Osteocyte (in vitro differentiated cells): Measurements from ENCODE around the gene MYADML2. TPM values are rescaled to one million over a fixed set of nuclear protein-coding genes. Genes with fewer than 3 reads are reported as not detected.

ENCODE experiments used
- DNase-seq: peaks from one replicate; pipeline ENCODE4 v3.0.0; 2021; ENCODE audit warnings: mixed read lengths; ENCODE audit not compliant: unreplicated experiment; ENCODE audit errors: extremely low spot score
- H3K27ac Mint-ChIP-seq: one replicate; pipeline ENCODE4 v1.8.0; 2021; ENCODE audit warnings: mild to moderate bottlenecking, mixed read lengths; ENCODE audit not compliant: unreplicated experiment
- H3K27me3 Mint-ChIP-seq: one replicate; pipeline ENCODE4 v1.8.0; 2021; ENCODE audit warnings: mixed read lengths; ENCODE audit not compliant: unreplicated experiment
- H3K36me3 Mint-ChIP-seq: one replicate; pipeline ENCODE4 v1.8.0; 2021; ENCODE audit warnings: mixed read lengths; ENCODE audit not compliant: unreplicated experiment
- H3K4me1 Mint-ChIP-seq: one replicate; pipeline ENCODE4 v1.8.0; 2021; ENCODE audit warnings: mixed read lengths; ENCODE audit not compliant: unreplicated experiment
- H3K4me3 Mint-ChIP-seq: one replicate; pipeline ENCODE4 v1.8.0; 2021; ENCODE audit warnings: mild to moderate bottlenecking, moderate library complexity, mixed read lengths; ENCODE audit not compliant: unreplicated experiment
- H3K9me3 Mint-ChIP-seq: one replicate; pipeline ENCODE4 v1.8.0; 2021; ENCODE audit warnings: mixed read lengths; ENCODE audit not compliant: unreplicated experiment
- total RNA-seq: library from RNA; stranded (reverse); gene quantifications from 2 replicates; pipeline ENCODE4 v1.2.1, GENCODE V29; 2021
- TF ChIP-seq, protein P1 (sequence below): fragments of 200-600 bp; sonication (generic); IDR thresholded peaks from 2 replicates; pipeline ENCODE4 v1.5.0; 2021; ENCODE audit warnings: antibody characterized with exemption, mild to moderate bottlenecking, moderate library complexity

MYADML2 gene
- total RNA-seq, 1 donor from 2014 or later: not detected

GRCh38 chr17:81977211-81977808, 30.3 kb upstream of the MYADML2 start, which contains the start of gene ASPSCR1:
TSS of gene ASPSCR1 (plus strand) at chr17:81977629. CDS start at chr17:81977647, 18 bp downstream.
- Mint-ChIP-seq H3K27ac (peak within 1 kb of the TSS; percentile 91), H3K9me3 (no peaks in the 10 kb centered on the region), H3K27me3 (peaks cover 2% of the 10 kb centered on the region), H3K36me3 (peaks cover 7% of the 10 kb centered on the region), H3K4me3 (peak within 1 kb of the TSS; percentile 87), H3K4me1 (peaks cover 14% of the 10 kb centered on the region)
- TF ChIP-seq, protein P1, sequence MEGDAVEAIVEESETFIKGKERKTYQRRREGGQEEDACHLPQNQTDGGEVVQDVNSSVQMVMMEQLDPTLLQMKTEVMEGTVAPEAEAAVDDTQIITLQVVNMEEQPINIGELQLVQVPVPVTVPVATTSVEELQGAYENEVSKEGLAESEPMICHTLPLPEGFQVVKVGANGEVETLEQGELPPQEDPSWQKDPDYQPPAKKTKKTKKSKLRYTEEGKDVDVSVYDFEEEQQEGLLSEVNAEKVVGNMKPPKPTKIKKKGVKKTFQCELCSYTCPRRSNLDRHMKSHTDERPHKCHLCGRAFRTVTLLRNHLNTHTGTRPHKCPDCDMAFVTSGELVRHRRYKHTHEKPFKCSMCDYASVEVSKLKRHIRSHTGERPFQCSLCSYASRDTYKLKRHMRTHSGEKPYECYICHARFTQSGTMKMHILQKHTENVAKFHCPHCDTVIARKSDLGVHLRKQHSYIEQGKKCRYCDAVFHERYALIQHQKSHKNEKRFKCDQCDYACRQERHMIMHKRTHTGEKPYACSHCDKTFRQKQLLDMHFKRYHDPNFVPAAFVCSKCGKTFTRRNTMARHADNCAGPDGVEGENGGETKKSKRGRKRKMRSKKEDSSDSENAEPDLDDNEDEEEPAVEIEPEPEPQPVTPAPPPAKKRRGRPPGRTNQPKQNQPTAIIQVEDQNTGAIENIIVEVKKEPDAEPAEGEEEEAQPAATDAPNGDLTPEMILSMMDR: no peak
- peak; percentile 98 for DNase-seq

DNA sequence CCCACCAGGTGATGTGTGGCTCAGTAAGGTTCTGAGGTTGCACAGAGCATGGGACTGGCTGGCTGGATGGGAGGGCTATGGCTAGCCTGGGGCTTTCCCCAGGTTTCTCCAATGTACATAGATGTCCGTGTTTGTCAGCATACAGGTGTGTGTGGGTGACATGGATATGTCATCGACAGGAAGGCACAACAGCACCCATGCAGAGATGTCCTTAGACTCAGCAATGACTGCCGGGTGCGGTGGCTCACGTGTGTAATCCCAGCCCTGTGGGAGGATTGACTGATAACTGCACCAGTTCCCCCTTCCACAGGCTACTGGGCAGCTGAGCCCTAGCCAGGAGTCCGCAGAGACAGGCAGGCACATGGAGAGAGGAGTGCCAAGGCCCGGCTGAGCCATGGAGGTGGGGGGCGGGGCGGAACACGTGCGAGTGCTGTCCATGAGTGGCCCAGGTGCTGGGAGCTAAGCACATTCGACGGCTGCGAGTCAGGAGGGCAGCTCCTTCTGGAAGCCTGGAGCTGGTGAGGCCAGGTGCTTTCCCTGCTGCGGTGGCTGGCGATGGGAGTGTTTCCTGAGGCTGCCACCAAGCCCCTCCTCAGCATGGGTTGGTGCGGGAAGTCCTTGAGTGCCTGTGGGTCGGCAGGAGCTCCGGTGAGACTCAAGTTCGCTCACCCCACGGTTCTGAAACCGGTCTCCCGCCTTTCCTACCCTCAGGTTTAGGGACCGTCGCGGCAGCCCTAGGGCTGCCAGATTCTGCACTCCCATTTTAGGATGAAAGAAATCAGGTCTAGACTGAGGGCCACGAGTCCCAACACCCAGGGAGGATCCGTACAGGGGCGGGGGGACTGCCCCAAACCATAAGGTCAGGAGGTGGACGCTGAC, 29.5 kb upstream of the MYADML2 start:
- peaks cover 2% of the 10 kb centered on the region for H3K27me3 Mint-ChIP-seq
- peaks cover 12% of the 10 kb centered on the region for H3K4me1 Mint-ChIP-seq
- H3K27ac Mint-ChIP-seq: peak overlapping the region; percentile 91
- no peaks in the 10 kb centered on the region for H3K9me3 Mint-ChIP-seq
- TF ChIP-seq, protein P1: no peak
- no peak for DNase-seq
- peak overlapping the region; percentile 87 for H3K4me3 Mint-ChIP-seq
- H3K36me3 Mint-ChIP-seq: peaks cover 6% of the 10 kb centered on the region

DNA sequence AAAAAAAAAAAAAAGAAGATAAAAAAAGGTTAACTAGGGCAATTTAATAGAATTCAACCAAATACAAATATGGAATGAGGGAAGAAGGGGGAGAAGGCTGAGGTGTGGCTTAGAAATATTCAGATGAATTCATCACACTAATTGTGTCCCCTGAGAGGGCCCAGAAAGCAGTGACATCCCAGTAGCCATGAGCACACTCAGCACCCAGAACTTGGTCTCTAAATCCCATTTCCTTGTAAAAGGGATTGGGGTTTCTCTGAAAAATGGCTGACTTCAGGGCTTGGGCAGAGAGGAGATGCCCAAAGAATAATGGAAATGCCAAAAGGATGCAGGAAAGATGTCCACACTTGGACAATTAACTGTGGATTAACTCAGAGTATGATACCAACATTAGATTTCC, 26.4 kb upstream of the MYADML2 start:
- no peak overlapping the region for H3K27ac Mint-ChIP-seq
- H3K9me3 Mint-ChIP-seq: no peaks in the 10 kb centered on the region
- H3K36me3 Mint-ChIP-seq: no peaks in the 10 kb centered on the region
- H3K27me3 Mint-ChIP-seq: peaks cover 3% of the 10 kb centered on the region
- no peak for DNase-seq
- no peak overlapping the region for H3K4me3 Mint-ChIP-seq
- TF ChIP-seq, protein P1: no peak
- H3K4me1 Mint-ChIP-seq: peaks cover 2% of the 10 kb centered on the region

DNA sequence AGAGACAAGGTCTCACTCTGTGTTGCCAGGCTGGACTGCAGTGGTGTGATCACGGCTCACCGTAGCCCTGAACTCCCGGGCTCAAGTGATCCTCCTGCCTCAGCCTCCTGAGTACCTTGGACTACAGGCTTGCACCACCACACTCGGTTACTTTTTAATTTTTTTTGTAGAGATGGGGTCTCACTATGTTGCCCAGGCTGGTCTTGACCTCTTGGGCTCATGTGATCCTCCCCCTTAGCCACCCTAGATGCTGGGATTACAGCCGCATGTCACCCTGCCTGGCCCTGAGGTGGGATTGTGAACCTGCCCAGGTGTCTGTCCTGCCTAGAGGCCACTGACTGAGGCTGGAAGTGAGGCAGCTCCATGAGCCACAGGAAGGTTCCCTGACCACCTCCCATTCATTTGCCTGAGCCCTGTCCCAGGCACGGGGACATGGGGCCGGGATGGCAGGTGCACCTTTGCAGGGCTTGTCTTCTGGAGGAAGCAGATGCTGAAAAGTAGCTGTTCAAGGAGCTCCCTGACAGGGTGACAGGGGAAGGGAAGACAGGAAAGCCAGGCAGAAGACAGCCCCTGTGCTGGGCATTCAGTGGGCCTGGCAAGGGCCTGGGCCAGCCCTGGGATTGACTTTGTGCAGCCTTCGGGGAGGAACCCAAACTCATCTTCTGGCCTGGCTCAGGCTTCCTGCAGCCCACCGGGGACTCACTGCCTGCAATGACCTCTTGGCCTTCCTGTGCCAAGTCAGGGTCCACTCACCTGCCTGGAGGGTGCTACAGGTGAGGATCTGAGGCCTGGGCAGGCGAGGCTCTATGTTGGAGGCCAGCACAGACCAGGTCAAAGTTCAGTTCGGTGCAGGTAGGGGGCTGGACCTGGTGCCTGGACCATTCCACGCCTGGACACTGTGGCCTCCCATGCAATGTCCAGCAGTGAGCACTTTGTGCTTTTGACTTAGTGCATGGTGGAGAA, 22.1 kb upstream of the MYADML2 start:
- no peak for DNase-seq
- Mint-ChIP-seq H3K9me3 (no peaks in the 10 kb centered on the region), H3K4me3 (no peak overlapping the region), H3K27me3 (peaks cover 5% of the 10 kb centered on the region), H3K36me3 (no peaks in the 10 kb centered on the region), H3K4me1 (peaks cover 3% of the 10 kb centered on the region), H3K27ac (no peak overlapping the region)
- TF ChIP-seq, protein P1: no peak
